GM21526 (cell line): ENCODE data around the gene SLC16A4.

Source experiments
- ATAC-seq: cut with Tn5 transposase; IDR thresholded peaks from one replicate; pipeline ENCODE4 v1.9.1; 2021; ENCODE audit warnings: moderate library complexity; ENCODE audit not compliant: unreplicated experiment, low FRiP score

SLC16A4 gene

DNA sequence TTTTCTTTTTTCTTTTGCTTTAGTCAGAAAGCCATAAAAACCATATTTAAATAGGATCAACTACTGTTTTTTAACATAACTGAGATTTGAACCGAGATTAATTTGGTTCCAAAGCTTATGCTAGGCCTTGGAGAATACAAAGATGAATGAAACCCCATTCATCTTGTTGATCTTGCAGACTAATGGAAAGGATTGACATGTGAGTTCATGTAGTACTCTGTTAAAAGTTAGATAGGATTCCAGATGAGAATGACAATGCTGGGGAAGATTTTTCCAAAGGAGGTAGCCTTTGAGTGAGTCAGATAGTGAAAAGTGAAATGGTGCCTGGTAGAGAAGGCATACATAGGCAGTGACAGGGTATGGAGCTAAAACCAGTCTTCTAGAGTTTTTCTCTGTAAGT, 29.0 kb downstream of the SLC16A4 start:
- ATAC-seq: no peak

GRCh38 chr1:110360431-110360830, 30.4 kb downstream of the SLC16A4 start:
- no peak for ATAC-seq

DNA sequence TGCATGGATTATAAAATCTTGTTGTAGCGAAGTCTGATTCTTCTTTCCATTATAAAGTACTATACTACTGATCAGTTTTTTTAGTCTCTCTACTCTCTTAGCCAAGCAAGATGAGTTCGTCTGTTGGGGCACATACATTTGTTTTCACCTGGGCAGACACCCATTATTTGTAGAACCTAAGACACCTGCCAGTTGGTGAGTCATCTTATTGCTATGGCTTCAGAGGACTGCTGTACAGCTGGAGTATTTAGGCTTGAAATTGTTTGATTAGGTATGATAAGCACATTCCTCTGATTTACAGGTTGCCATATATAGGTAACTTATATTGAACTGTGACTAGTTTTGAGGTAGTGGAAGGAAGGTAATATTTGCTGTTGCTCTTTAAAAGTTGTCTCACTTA, 34.4 kb downstream of the SLC16A4 start:
- no peak for ATAC-seq

DNA sequence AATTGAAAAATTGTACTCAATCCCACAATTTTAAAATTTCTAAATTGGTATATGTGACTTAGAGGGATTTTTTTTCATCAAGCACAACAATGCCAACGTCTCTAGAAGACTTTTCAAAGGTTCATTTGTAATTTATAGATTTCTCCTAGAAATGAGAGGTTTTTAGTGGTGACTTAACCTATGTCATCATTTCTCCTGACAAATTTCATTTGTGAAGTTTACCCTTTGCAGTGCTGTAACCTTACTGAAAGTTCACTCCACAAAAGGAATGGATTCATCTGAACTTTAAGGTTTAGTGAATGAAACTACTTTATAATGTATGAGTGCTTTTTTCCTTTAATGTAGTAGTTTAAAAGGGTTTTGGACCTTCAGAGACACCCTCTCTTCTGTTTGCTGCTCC, 35.5 kb downstream of the SLC16A4 start:
- ATAC-seq: no peak

GRCh38 chr1:110350360-110350759, 40.5 kb downstream of the SLC16A4 start:
- ATAC-seq: no peak

- no peak for ATAC-seq
These were observed 42.1 kb downstream of the SLC16A4 start for GRCh38 chr1:110348771-110349170.

DNA sequence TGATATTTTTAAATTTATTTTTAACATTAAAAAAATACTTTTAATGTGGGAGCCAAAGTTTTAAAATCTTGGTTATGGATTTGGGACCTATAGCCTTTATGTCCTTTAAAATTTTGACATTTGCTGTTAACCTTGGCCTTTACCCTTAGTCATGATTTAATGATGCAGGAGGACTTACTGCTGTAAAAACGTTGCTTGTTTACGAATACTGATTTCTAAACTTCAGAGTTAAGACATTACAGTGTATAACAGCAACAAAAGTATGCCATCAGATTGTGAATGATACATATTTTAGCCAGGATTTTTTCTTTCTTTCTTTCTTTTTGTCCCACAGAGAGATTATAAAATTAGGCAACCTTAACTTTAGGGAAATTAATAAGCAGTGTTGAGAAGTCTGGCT, 42.8 kb downstream of the SLC16A4 start:
- ATAC-seq: no peak

DNA sequence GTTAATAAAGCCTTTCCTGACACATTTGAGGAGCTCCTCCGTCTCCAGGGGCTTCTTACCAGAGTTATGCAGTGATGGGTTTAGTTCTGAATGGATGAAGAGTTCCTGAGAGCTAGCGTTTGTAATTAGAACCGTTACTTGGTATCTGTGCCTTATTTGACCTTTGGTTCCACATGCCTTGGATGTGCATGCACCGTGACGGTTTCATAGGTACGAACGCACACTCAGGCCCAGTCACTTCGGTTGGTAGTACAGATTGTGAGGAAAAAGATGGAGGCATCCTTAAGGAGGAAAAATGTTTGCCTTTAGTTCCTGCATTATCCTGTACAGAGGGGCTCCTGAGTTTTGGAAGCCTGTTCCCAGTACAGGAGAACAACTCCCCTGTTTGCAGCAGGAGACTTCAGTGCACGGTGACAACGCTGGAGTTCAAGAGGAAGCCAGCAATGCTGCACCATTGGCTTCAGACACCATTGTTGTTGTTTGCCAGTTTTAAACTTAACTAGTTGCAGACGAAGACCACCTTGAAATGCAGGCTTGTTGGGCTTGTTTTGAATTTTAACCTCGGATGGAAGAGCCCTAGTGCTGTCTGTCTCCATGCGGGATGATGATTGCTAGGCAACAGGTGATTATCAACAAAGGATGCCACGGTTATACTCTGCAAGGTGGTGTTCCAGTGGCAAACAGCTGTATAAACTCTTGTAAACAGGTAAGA, 43.5 kb downstream of the SLC16A4 start:
- ATAC-seq: no peak

DNA sequence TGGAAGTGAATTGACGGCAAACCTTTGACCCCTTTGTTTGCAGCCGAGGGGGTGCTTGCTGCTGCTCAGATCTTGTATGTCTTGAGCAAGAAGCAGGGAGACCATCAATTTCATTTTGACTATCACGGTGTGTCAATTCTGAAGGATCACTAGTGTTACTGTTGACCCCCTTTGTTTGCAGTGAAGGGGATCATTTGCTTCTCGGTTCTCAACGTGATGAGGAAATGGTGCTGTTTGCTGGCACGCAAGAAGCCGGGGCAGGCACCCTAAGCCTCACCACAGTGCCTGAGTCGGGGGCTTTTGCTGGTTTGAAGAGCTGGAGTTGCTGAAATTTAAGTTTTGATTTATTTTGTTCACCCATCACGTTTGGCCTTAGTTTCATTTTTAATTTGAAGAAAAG, 44.1 kb downstream of the SLC16A4 start:
- ATAC-seq: no peak

DNA sequence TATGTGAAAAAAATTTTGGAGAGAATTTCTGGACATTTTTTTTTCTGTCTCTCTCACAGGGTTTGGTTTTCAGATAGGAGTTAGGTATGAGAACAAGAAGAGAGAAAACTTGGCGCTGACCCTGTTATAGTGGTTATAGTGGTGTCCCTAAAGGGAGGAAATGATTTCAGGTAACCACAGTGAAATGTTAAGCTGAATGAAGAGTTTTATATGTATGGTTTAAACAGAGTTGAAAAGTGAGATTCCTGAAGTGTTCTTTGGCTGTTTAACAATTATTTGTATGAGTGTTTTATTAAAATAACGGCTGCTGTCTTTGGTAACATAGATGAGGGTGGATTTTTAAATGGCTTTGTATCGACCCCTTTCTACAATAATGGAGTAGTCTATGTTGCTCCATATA, 45.3 kb downstream of the SLC16A4 start:
- ATAC-seq: no peak

DNA sequence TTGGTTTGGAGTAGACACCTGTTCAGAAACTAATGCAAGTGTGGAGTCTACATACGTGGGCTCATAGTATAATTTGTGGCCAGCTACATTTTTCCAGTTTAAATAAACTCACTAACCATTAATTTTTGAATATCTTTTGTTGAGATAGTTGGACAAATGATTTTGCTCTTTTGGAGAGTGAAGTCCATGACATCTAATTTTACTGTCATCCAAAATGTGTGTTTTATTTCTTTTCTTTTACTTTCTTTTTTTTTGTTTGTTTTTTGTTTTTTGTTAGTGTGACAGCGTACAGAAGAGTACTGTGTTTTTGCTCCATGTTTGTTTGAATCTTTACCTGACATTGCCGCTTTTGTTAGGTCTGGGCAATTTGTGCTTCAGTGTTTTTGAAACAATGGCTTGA, 46.7 kb downstream of the SLC16A4 start:
- no peak for ATAC-seq

- ATAC-seq: no peak
These were observed 47.6 kb downstream of the SLC16A4 start for GRCh38 chr1:110343249-110343648.

DNA sequence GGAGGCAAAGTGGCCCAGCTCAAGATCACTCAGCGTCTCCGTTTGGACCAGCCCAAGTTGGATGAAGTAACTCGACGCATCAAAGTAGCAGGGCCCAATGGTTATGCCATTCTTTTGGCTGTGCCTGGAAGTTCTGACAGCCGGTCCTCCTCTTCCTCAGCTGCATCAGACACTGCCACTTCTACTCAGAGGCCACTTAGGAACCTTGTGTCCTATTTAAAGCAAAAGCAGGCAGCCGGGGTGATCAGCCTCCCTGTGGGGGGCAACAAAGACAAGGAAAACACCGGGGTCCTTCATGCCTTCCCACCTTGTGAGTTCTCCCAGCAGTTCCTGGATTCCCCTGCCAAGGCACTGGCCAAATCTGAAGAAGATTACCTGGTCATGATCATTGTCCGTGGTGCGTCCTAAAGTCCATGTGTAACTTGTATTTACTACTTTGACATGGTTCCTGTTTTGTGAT, 48.9 kb downstream of the SLC16A4 start:
- ATAC-seq: no peak

DNA sequence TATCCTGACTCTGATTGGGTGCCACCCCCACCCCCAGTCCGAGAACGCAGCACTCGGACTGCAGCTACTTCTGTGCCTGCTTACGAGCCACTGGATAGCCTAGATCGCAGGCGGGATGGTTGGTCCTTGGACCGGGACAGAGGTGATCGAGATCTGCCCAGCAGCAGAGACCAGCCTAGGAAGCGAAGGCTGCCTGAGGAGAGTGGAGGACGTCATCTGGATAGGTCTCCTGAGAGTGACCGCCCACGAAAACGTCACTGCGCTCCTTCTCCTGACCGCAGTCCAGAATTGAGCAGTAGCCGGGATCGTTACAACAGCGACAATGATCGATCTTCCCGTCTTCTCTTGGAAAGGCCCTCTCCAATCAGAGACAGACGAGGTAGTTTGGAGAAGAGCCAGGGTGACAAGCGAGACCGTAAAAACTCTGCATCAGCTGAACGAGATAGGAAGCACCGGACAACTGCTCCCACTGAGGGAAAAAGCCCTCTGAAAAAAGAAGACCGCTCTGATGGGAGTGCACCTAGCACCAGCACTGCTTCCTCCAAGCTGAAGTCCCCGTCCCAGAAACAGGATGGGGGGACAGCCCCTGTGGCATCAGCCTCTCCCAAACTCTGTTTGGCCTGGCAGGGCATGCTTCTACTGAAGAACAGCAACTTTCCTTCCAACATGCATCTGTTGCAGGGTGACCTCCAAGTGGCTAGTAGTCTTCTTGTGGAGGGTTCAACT, 49.5 kb downstream of the SLC16A4 start:
- ATAC-seq: no peak

DNA sequence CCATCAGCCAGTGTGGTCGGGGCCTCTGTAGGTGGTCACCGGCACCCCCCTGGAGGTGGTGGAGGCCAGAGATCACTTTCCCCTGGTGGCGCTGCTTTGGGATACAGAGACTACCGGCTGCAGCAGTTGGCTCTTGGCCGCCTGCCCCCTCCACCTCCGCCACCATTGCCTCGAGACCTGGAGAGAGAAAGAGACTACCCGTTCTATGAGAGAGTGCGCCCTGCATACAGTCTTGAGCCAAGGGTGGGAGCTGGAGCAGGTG, 50.7 kb downstream of the SLC16A4 start:
- ATAC-seq: no peak

- no peak for ATAC-seq
These were observed 51.2 kb downstream of the SLC16A4 start for GRCh38 chr1:110339407-110340206.

- peak; percentile 70 for ATAC-seq
These were observed 51.9 kb downstream of the SLC16A4 start, which contains the start of gene RBM15 for GRCh38 chr1:110338886-110339406. TSS of gene RBM15 (plus strand) at chr1:110339377. CDS start at chr1:110339406, 29 bp downstream.

- peak; percentile 59 for ATAC-seq
These were observed 52.4 kb downstream of the SLC16A4 start for GRCh38 chr1:110338309-110338885.

- no peak for ATAC-seq
These were observed 53.0 kb downstream of the SLC16A4 start for GRCh38 chr1:110337704-110338308.

- no peak for ATAC-seq
These were observed 54.4 kb downstream of the SLC16A4 start for GRCh38 chr1:110336300-110337039.
